Nephron progenitor cell (in vitro differentiated cells): Measurements from ENCODE around the gene INCENP.
A peak's percentile ranks its signal among the peaks of the same experiment; 100 is the strongest.

Experiments
- DNase-seq: peaks from one replicate; pipeline ENCODE4 v3.0.0; 2021
- H3K27ac Mint-ChIP-seq: 2 replicates; pipeline ENCODE4 v1.8.0; 2021; ENCODE audit warnings: mild to moderate bottlenecking, moderate library complexity, mixed read lengths
- H3K27me3 Mint-ChIP-seq: 2 replicates; pipeline ENCODE4 v1.8.0; 2021; ENCODE audit warnings: mild to moderate bottlenecking, low read depth, mixed read lengths; ENCODE audit not compliant: poor library complexity
- H3K36me3 Mint-ChIP-seq: 2 replicates; pipeline ENCODE4 v1.8.0; 2021; ENCODE audit warnings: low read depth, mixed read lengths
- H3K4me1 Mint-ChIP-seq: 2 replicates; pipeline ENCODE4 v1.8.0; 2021; ENCODE audit warnings: mixed read lengths
- H3K4me3 Mint-ChIP-seq: 2 replicates; pipeline ENCODE4 v1.8.0; 2021; ENCODE audit warnings: mild to moderate bottlenecking, moderate library complexity, mixed read lengths
- H3K9me3 Mint-ChIP-seq: 2 replicates; pipeline ENCODE4 v1.8.0; 2021; ENCODE audit warnings: mild to moderate bottlenecking, moderate library complexity, mixed read lengths
- CTCF ChIP-seq: fragments of 200-600 bp; sonication (generic); IDR thresholded peaks from 2 replicates; pipeline ENCODE4 v1.5.0; 2021; ENCODE audit warnings: antibody characterized with exemption

INCENP gene

GRCh38 chr11:62125881-62126280 is 2.1 kb downstream of the INCENP start:
- no peak for TF ChIP-seq CTCF
- Mint-ChIP-seq H3K27me3 (no peaks in the 10 kb centered on the region), H3K4me3 (peak overlapping the region; percentile 90), H3K27ac (peak overlapping the region; percentile 74), H3K9me3 (no peaks in the 10 kb centered on the region), H3K4me1 (peaks cover 51% of the 10 kb centered on the region), H3K36me3 (peaks cover 24% of the 10 kb centered on the region)
- DNase-seq, result peak; percentile 59

DNA sequence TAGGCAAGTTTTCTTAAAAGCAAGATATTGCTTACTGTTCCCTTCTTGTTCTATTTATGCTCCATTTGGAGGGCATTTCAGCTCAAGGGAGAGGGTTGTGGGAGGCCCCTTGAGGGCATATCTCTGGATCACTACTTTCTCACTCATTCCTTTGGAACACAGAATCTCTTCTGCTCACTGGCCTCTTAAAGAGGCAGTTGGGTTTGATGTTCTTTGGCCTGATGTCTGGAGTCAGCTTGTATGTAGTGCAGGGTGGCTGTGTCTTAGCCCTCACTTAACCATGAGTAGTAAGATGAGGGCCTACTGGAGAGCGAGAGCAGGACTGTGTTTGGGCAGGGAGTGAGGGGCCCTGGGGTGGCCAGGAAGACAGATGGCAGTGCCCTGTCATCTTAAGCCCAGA is 3.6 kb downstream of the INCENP start:
- H3K27me3 Mint-ChIP-seq, result no peaks in the 10 kb centered on the region

GRCh38 chr11:62127941-62128770 is 4.3 kb downstream of the INCENP start:
- Mint-ChIP-seq H3K9me3 (no peaks in the 10 kb centered on the region), H3K27ac (peak overlapping the region; percentile 85), H3K36me3 (peaks cover 45% of the 10 kb centered on the region), H3K27me3 (no peaks in the 10 kb centered on the region), H3K4me1 (peaks cover 47% of the 10 kb centered on the region), H3K4me3 (no peak overlapping the region)
- no peak for TF ChIP-seq CTCF
- DNase-seq, result no peak

More for the DNA sequence above, 3.6 kb downstream of the INCENP start:
- DNase-seq, result no peak
- H3K27ac Mint-ChIP-seq, result peak overlapping the region; percentile 83
- no peak for TF ChIP-seq CTCF
- H3K4me3 Mint-ChIP-seq, result no peak overlapping the region
- H3K9me3 Mint-ChIP-seq, result no peaks in the 10 kb centered on the region
- H3K4me1 Mint-ChIP-seq, result peaks cover 47% of the 10 kb centered on the region
- peaks cover 38% of the 10 kb centered on the region for H3K36me3 Mint-ChIP-seq

- Mint-ChIP-seq H3K36me3 (peaks cover 52% of the 10 kb centered on the region), H3K4me3 (no peak overlapping the region), H3K9me3 (no peaks in the 10 kb centered on the region), H3K27me3 (no peaks in the 10 kb centered on the region), H3K27ac (peak overlapping the region; percentile 85), H3K4me1 (peaks cover 42% of the 10 kb centered on the region)
- DNase-seq, result no peak
- no peak for TF ChIP-seq CTCF
Measured at GRCh38 chr11:62128835-62129234, 5.0 kb downstream of the INCENP start.

DNA sequence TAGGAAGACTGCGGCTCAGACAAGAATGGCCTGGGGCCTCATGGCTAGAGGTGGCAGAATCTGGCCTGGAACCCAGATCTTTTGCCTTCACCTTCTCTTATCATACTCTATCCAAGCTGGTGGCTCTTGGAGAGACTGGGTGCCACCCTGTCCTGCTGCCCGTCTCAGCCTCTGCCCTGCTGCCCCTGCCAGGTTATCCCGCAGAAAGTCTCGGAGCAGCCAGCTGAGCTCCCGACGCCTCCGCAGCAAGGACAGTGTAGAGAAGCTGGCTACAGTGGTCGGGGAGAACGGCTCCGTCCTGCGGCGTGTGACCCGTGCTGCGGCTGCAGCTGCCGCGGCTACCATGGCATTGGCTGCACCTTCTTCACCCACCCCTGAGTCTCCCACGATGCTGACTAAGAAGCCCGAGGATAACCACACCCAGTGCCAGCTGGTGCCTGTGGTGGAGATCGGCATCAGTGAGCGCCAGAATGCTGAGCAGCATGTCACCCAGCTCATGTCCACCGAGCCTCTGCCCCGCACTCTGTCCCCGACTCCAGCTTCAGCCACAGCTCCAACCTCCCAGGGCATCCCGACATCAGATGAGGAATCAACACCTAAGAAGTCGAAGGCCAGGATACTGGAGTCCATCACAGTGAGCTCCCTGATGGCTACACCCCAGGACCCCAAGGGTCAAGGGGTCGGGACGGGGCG is 5.9 kb downstream of the INCENP start:
- H3K4me3 Mint-ChIP-seq, result no peak overlapping the region
- no peaks in the 10 kb centered on the region for H3K9me3 Mint-ChIP-seq
- H3K27ac Mint-ChIP-seq, result no peak overlapping the region
- no peaks in the 10 kb centered on the region for H3K27me3 Mint-ChIP-seq
- peaks cover 39% of the 10 kb centered on the region for H3K4me1 Mint-ChIP-seq
- DNase-seq, result no peak
- TF ChIP-seq CTCF, result no peak
- H3K36me3 Mint-ChIP-seq, result peaks cover 61% of the 10 kb centered on the region
